ENCODE data around the gene BPI.
"Not testable (repeated sequence)": the region's sequence is repeated elsewhere in the genome, so short reads cannot be mapped to it uniquely, and the experiment has no call there.

BPI gene

GRCh38 chr20:38331814-38332213 lies 27.9 kb downstream of the BPI start:
- DNase-seq (ENCODE audit: low read depth): no peak
- TF ChIP-seq, protein P1, sequence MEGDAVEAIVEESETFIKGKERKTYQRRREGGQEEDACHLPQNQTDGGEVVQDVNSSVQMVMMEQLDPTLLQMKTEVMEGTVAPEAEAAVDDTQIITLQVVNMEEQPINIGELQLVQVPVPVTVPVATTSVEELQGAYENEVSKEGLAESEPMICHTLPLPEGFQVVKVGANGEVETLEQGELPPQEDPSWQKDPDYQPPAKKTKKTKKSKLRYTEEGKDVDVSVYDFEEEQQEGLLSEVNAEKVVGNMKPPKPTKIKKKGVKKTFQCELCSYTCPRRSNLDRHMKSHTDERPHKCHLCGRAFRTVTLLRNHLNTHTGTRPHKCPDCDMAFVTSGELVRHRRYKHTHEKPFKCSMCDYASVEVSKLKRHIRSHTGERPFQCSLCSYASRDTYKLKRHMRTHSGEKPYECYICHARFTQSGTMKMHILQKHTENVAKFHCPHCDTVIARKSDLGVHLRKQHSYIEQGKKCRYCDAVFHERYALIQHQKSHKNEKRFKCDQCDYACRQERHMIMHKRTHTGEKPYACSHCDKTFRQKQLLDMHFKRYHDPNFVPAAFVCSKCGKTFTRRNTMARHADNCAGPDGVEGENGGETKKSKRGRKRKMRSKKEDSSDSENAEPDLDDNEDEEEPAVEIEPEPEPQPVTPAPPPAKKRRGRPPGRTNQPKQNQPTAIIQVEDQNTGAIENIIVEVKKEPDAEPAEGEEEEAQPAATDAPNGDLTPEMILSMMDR (IDR thresholded peaks at IDR 0.05; ENCODE audit: low read length, missing control alignments): no peak
- H3K4me3 ChIP-seq (replicated peaks; ENCODE audit: low read depth, low read length): no peak overlapping the region

GRCh38 chr20:38334016-38334415 lies 30.1 kb downstream of the BPI start:
- no peak for DNase-seq (ENCODE audit: low read depth)
- no peak overlapping the region for H3K4me3 ChIP-seq (replicated peaks; ENCODE audit: low read depth, low read length)
- TF ChIP-seq, protein P1 (IDR thresholded peaks at IDR 0.05; ENCODE audit: low read length, missing control alignments): no peak

DNA sequence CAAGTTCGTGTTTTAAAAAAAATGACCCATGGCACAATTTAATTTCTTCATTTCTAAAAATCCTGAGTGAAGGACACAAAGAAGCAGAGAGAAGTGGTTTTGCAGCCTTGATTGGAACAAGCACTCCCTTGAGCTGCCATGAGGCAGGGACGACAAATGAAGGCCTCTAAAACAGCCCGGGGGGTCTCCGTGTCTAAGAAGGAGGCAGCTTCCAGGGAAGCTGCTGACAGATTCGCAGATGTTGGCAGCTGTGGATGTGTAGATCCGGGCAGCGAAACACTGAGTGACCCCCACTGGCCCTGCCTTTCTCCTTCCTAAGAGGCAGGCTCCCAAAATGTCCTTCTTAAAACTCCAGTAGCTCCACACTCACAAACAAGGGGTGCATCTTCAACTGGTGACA lies 32.8 kb downstream of the BPI start:
- H3K4me3 ChIP-seq (replicated peaks; ENCODE audit: low read depth, low read length): no peak overlapping the region
- TF ChIP-seq, protein P1 (IDR thresholded peaks at IDR 0.05; ENCODE audit: low read length, missing control alignments): no peak
- DNase-seq (ENCODE audit: low read depth): no peak

GRCh38 chr20:38337561-38338140 lies 33.7 kb downstream of the BPI start:
- TF ChIP-seq, protein P1 (IDR thresholded peaks at IDR 0.05; ENCODE audit: low read length, missing control alignments): peak; percentile 49
- peak; percentile 20 for DNase-seq (ENCODE audit: low read depth)
- H3K4me3 ChIP-seq (replicated peaks; ENCODE audit: low read depth, low read length): no peak overlapping the region

- TF ChIP-seq, protein P1 (IDR thresholded peaks at IDR 0.05; ENCODE audit: low read length, missing control alignments): peak; percentile 28
- no peak overlapping the region for H3K4me3 ChIP-seq (replicated peaks; ENCODE audit: low read depth, low read length)
- peak; percentile 39 for DNase-seq (ENCODE audit: low read depth)
Measured at GRCh38 chr20:38338849-38339520, 35.0 kb downstream of the BPI start.

DNA sequence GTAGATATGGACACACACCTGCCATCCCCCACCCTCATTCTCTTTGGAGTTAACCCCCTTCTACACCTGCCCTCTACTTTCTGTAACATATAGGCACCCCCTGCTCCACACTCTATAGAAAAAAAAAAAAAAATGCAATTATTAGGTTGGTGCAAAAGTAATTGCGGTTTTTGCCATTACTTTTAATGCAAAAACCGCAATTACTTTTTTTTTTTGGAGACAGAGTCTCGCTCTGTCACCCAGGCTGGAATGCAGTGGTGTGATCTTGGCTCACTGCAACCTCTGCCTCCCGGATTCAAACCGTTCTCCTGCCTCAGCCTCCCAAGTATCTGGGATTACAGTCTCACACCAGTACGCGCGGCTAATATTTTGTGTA lies 35.6 kb downstream of the BPI start:
- not testable (repeated sequence) for H3K4me3 ChIP-seq (replicated peaks; ENCODE audit: low read depth, low read length); DNase-seq (ENCODE audit: low read depth)

- no peak overlapping the region for H3K4me3 ChIP-seq (replicated peaks; ENCODE audit: low read depth, low read length)
- TF ChIP-seq, protein P1 (IDR thresholded peaks at IDR 0.05; ENCODE audit: low read length, missing control alignments): no peak
- no peak for DNase-seq (ENCODE audit: low read depth)
Measured at GRCh38 chr20:38339997-38340396, 36.0 kb downstream of the BPI start.
